ENCODE data around the gene CD59. TPM values are rescaled to one million over a fixed set of nuclear protein-coding genes. Genes with fewer than 3 reads are reported as not detected.
"Not testable (repeated sequence)": the region's sequence is repeated elsewhere in the genome, so short reads cannot be mapped to it uniquely, and the experiment has no call there.

CD59 gene
- total RNA-seq, 4 donors from 2014 or later = 252 to 647 (median 432) TPM

DNA sequence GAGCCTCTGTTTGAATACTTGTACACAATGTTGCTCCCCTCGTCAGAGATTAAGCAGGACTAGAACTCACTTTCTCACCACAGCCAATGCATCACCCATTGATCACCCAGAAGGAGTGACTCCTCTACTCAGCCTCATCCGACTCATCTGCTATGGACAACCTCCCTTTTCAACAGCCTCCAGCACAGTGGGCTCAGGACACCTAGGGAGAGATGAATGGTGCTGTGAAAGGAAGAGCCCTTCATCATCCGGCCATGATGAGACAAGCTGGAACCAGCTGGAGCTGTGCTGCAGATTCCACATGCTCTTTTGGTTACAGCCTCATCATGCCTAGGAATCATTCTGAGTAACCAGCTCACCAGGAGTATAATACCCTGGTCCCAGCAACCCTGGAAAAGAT is 51.1 kb downstream of the CD59 start:
- Histone ChIP-seq H3K36me3 (no peaks in the 10 kb centered on the region), H3K9me3 (no peaks in the 10 kb centered on the region), H3K27ac (no peak overlapping the region), H3K27me3 (peaks cover 19% of the 10 kb centered on the region), H3K4me1 (peaks cover 0 to 7% (median 0%) of the 10 kb centered on the region in 3 donors), H3K4me3 (no peak overlapping the region)
- TF ChIP-seq POLR2AphosphoS5 (IDR thresholded peaks at IDR 0.05) (no peak), EP300 (IDR thresholded peaks at IDR 0.05) (no peak), POLR2A (IDR thresholded peaks at IDR 0.05) (no peak)
- no peak for ATAC-seq
- WGBS, 2 donors (ENCODE audit: low coverage in 1 of 2) = 33 to 100% methylated on average over 1 of the region's 3 CpGs

- H3K27me3 ChIP-seq = peaks cover 19% of the 10 kb centered on the region
- H3K9me3 ChIP-seq = no peaks in the 10 kb centered on the region
- no peak overlapping the region for H3K27ac ChIP-seq
- no peak for ATAC-seq
- TF ChIP-seq, protein P1, sequence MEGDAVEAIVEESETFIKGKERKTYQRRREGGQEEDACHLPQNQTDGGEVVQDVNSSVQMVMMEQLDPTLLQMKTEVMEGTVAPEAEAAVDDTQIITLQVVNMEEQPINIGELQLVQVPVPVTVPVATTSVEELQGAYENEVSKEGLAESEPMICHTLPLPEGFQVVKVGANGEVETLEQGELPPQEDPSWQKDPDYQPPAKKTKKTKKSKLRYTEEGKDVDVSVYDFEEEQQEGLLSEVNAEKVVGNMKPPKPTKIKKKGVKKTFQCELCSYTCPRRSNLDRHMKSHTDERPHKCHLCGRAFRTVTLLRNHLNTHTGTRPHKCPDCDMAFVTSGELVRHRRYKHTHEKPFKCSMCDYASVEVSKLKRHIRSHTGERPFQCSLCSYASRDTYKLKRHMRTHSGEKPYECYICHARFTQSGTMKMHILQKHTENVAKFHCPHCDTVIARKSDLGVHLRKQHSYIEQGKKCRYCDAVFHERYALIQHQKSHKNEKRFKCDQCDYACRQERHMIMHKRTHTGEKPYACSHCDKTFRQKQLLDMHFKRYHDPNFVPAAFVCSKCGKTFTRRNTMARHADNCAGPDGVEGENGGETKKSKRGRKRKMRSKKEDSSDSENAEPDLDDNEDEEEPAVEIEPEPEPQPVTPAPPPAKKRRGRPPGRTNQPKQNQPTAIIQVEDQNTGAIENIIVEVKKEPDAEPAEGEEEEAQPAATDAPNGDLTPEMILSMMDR (IDR thresholded peaks at IDR 0.05) = no peak
- TF ChIP-seq POLR2AphosphoS5 (IDR thresholded peaks at IDR 0.05) = no peak
- no peak for TF ChIP-seq POLR2A (IDR thresholded peaks at IDR 0.05)
- TF ChIP-seq EP300 (IDR thresholded peaks at IDR 0.05) = no peak
- WGBS, 2 donors (ENCODE audit: low coverage in 1 of 2) = 60 to 68% methylated on average over 5 of the region's 5 CpGs
- no peaks in the 10 kb centered on the region for H3K36me3 ChIP-seq
- no peaks in the 10 kb centered on the region for H3K4me1 ChIP-seq
- no peak overlapping the region for H3K4me3 ChIP-seq
These were observed 52.1 kb downstream of the CD59 start for GRCh38 chr11:33684003-33684706.

GRCh38 chr11:33682446-33682845 is 53.8 kb downstream of the CD59 start:
- H3K4me1 ChIP-seq = no peaks in the 10 kb centered on the region
- H3K27ac ChIP-seq = no peak overlapping the region
- H3K4me3 ChIP-seq = no peak overlapping the region
- no peak for ATAC-seq
- TF ChIP-seq EP300 (IDR thresholded peaks at IDR 0.05) (no peak), POLR2A (IDR thresholded peaks at IDR 0.05) (no peak), POLR2AphosphoS5 (IDR thresholded peaks at IDR 0.05) (no peak)
- TF ChIP-seq, protein P1 (IDR thresholded peaks at IDR 0.05) = no peak
- WGBS, 2 donors (ENCODE audit: low coverage in 1 of 2) = no CpG with 5 or more reads among the region's 4 CpGs
- peaks cover 19% of the 10 kb centered on the region for H3K27me3 ChIP-seq
- H3K36me3 ChIP-seq = no peaks in the 10 kb centered on the region
- peaks cover 0 to 9% (median 0%) of the 10 kb centered on the region in 3 donors for H3K9me3 ChIP-seq

- H3K36me3 ChIP-seq = no peaks in the 10 kb centered on the region
- H3K9me3 ChIP-seq = peaks cover 0 to 11% (median 0%) of the 10 kb centered on the region in 3 donors
- H3K4me1 ChIP-seq = no peaks in the 10 kb centered on the region
- TF ChIP-seq EP300 (IDR thresholded peaks at IDR 0.05) (no peak), POLR2A (IDR thresholded peaks at IDR 0.05) (no peak), POLR2AphosphoS5 (IDR thresholded peaks at IDR 0.05) (no peak)
- TF ChIP-seq, protein P1 (IDR thresholded peaks at IDR 0.05) = no peak
- ATAC-seq = no peak
- WGBS, 2 donors (ENCODE audit: low coverage in 1 of 2) = 89% methylated on average over 3 of the region's 3 CpGs; no CpG with 5 or more reads in 1 of the 2 donors
- H3K27ac ChIP-seq = no peak overlapping the region
- no peak overlapping the region for H3K4me3 ChIP-seq
- H3K27me3 ChIP-seq = peaks cover 19% of the 10 kb centered on the region
These were observed 54.2 kb downstream of the CD59 start for GRCh38 chr11:33682019-33682418.

- H3K4me3 ChIP-seq, H3K4me1 ChIP-seq, H3K36me3 ChIP-seq, ATAC-seq, H3K27ac ChIP-seq: not testable (repeated sequence)
- 75 to 100% methylated on average over 1 of the region's 1 CpG for WGBS, 2 donors (ENCODE audit: low coverage in 1 of 2)
- peaks cover 0 to 11% (median 0%) of the 10 kb centered on the region in 3 donors for H3K9me3 ChIP-seq
- H3K27me3 ChIP-seq = peaks cover 19% of the 10 kb centered on the region
These were observed 57.6 kb downstream of the CD59 start for GRCh38 chr11:33678616-33679015.
